Loucy (cell line): ENCODE measurements around the gene NTN4.

Experiments used
- EZH2phosphoT487 ChIP-seq: fragments of 200-600 bp; IDR thresholded peaks from 2 replicates; pipeline ENCODE4 v1.6.1; 2018; ENCODE audit warnings: antibody characterized with exemption, mild to moderate bottlenecking, moderate library complexity, borderline replicate concordance
- TF ChIP-seq, protein P1 (sequence below): fragments of 200-600 bp; sonication (generic); conservative IDR thresholded peaks from 2 replicates; pipeline ENCODE4 v1.5.1; 2014; ENCODE audit warnings: mild to moderate bottlenecking, antibody characterized with exemption, low read length

DNA sequence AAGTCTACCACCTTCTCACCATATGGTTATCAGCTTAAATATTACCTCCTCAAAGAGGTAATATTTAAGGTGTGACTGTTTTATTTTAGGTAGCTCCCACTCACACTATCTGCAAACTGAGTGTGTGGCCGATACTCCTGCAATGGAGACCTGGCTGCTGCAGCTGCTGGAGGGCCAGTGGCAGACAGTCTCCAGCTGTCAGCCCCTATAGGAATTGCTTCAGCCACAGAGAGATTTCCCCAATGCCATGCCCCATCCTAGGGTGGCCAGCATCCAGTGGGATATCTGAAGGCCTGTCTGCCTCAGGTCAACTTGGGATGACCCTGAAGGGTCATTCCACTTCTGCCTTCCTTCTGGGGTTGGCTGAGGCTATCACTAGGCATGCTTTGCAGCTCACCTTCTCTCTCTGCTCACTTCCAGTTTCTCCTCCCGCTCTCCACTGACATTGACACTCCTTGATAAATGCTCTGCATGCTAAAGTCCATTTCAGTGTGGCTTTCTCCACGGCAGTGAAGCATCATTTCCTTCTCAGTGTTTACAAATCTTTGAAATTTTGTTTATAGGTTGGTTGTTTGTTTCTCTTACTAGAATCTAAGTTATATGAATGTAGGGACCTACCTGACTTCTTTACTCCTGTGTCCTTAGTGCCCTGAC, 149.1 kb downstream of the NTN4 start:
- TF ChIP-seq, protein P1, sequence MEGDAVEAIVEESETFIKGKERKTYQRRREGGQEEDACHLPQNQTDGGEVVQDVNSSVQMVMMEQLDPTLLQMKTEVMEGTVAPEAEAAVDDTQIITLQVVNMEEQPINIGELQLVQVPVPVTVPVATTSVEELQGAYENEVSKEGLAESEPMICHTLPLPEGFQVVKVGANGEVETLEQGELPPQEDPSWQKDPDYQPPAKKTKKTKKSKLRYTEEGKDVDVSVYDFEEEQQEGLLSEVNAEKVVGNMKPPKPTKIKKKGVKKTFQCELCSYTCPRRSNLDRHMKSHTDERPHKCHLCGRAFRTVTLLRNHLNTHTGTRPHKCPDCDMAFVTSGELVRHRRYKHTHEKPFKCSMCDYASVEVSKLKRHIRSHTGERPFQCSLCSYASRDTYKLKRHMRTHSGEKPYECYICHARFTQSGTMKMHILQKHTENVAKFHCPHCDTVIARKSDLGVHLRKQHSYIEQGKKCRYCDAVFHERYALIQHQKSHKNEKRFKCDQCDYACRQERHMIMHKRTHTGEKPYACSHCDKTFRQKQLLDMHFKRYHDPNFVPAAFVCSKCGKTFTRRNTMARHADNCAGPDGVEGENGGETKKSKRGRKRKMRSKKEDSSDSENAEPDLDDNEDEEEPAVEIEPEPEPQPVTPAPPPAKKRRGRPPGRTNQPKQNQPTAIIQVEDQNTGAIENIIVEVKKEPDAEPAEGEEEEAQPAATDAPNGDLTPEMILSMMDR: no peak
- TF ChIP-seq EZH2phosphoT487: no peak
